C4-2B (cell line): Measurements from ENCODE around the gene MAGEA11.
"Not testable (repeated sequence)": the region's sequence is repeated elsewhere in the genome, so short reads cannot be mapped to it uniquely, and the experiment has no call there.

ENCODE experiments used
- H3K27ac ChIP-seq: fragments of 450-650 bp; 2 replicates; pipeline ENCODE4 v1.5.1; 2017
- CTCF ChIP-seq: fragments of 450-650 bp; conservative IDR thresholded peaks from 2 replicates; pipeline ENCODE4 v1.5.1; 2017; ENCODE audit warnings: mild to moderate bottlenecking
- ZFX ChIP-seq: fragments of 450-650 bp; IDR thresholded peaks from 2 replicates; pipeline ENCODE4 v1.6.1; 2017

The MAGEA11 gene

GRCh38 chrX:149687991-149688390, 23.9 kb upstream of the MAGEA11 start:
- no peak overlapping the region for H3K27ac ChIP-seq
- TF ChIP-seq CTCF (no peak), ZFX (no peak)

GRCh38 chrX:149688552-149688951, 23.3 kb upstream of the MAGEA11 start:
- TF ChIP-seq CTCF, result no peak
- TF ChIP-seq ZFX, result no peak
- H3K27ac ChIP-seq, result no peak overlapping the region

- no peak overlapping the region for H3K27ac ChIP-seq
- TF ChIP-seq ZFX (no peak), CTCF (no peak)
These were observed 20.1 kb upstream of the MAGEA11 start for GRCh38 chrX:149691794-149692193.

GRCh38 chrX:149692686-149693272, 19.1 kb upstream of the MAGEA11 start:
- not testable (repeated sequence) for H3K27ac ChIP-seq

- TF ChIP-seq CTCF, result no peak
- TF ChIP-seq ZFX, result no peak
These were observed 12.1 kb upstream of the MAGEA11 start for GRCh38 chrX:149699761-149700160.

GRCh38 chrX:149704664-149705063, 7.2 kb upstream of the MAGEA11 start:
- TF ChIP-seq ZFX (no peak), CTCF (no peak)
- H3K27ac ChIP-seq, result no peak overlapping the region

More at GRCh38 chrX:149699761-149700160, 12.1 kb upstream of the MAGEA11 start:
- H3K27ac ChIP-seq, result no peak overlapping the region

GRCh38 chrX:149707147-149707901, 4.5 kb upstream of the MAGEA11 start:
- no peak overlapping the region for H3K27ac ChIP-seq
- TF ChIP-seq ZFX, result no peak

GRCh38 chrX:149712831-149713230, 971 bp downstream of the MAGEA11 start:
- TF ChIP-seq CTCF (no peak), ZFX (no peak)
- H3K27ac ChIP-seq, result no peak overlapping the region
